GM20000 (cell line): ENCODE data around the gene NBL1.

Experiments
- DNase-seq: peaks from one replicate; pipeline ENCODE4 v3.0.0; 2012; ENCODE audit warnings: low spot score
- CTCF ChIP-seq: IDR thresholded peaks from 2 replicates; pipeline ENCODE4 v1.5.1; 2012; ENCODE audit warnings: mild to moderate bottlenecking, control low read depth; ENCODE audit errors: extremely low read depth, missing control alignments

NBL1 gene

GRCh38 chr1:19616489-19616888 lies 27.6 kb upstream of the NBL1 start:
- no peak for DNase-seq

GRCh38 chr1:19617376-19617775 lies 26.7 kb upstream of the NBL1 start:
- no peak for DNase-seq
- no peak for TF ChIP-seq CTCF

More at GRCh38 chr1:19616489-19616888, 27.6 kb upstream of the NBL1 start:
- no peak for TF ChIP-seq CTCF

GRCh38 chr1:19618428-19618827 lies 25.7 kb upstream of the NBL1 start:
- no peak for DNase-seq

GRCh38 chr1:19619697-19620384 lies 24.3 kb upstream of the NBL1 start:
- TF ChIP-seq CTCF, result no peak
- DNase-seq, result no peak

More at GRCh38 chr1:19618428-19618827, 25.7 kb upstream of the NBL1 start:
- TF ChIP-seq CTCF, result no peak

GRCh38 chr1:19620786-19621185 lies 23.3 kb upstream of the NBL1 start:
- no peak for DNase-seq
- no peak for TF ChIP-seq CTCF

GRCh38 chr1:19621274-19621950 lies 22.7 kb upstream of the NBL1 start:
- TF ChIP-seq CTCF, result no peak
- DNase-seq, result no peak

- no peak for TF ChIP-seq CTCF
- DNase-seq, result no peak
Observed at GRCh38 chr1:19622204-19622603, 21.9 kb upstream of the NBL1 start.
